Gastroesophageal sphincter (tissue), 4 donors: ENCODE measurements around the gene ZFHX3. TPM values are rescaled to one million over a fixed set of nuclear protein-coding genes. Genes with fewer than 3 reads are reported as not detected.

ENCODE experiments used
- ATAC-seq: fragments of 150-250 bp; one replicate; pipeline ENCODE4 v1.9.1; 2016; ENCODE audit warnings: mild to moderate bottlenecking, moderate library complexity
- H3K27ac ChIP-seq, 4 donors: fragments of 200-600 bp; sonication (generic) in 3 of 4; 1 replicate in 3 of 4; 2 replicates in 1 of 4; pipeline ENCODE4 v1.5.1; 2016 to 2019
- H3K27me3 ChIP-seq: fragments of 200-600 bp; sonication (generic); one replicate; pipeline ENCODE4 v1.5.1; 2019
- H3K36me3 ChIP-seq, 2 donors: fragments of 200-600 bp; sonication (generic); one replicate each; pipeline ENCODE4 v1.5.1; 2019; ENCODE audit warnings: control low read depth in 1 of 2
- H3K4me1 ChIP-seq, 3 donors: fragments of 200-600 bp; sonication (generic); 1 replicate in 2 of 3; 2 replicates in 1 of 3; pipeline ENCODE4 v1.5.1; 2016 to 2019; ENCODE audit warnings: control low read depth in 2 of 3
- H3K4me3 ChIP-seq, 2 donors: fragments of 200-600 bp; sonication (generic); one replicate each; pipeline ENCODE4 v1.5.1; 2019; ENCODE audit warnings: mild to moderate bottlenecking in 1 of 2, moderate library complexity in 1 of 2
- H3K9me3 ChIP-seq, 3 donors: fragments of 200-600 bp; sonication (generic); one replicate each; pipeline ENCODE4 v1.5.1; 2017 to 2019; ENCODE audit warnings: control low read depth in 2 of 3
- CTCF ChIP-seq, 4 experiments: fragments of 200-600 bp in 2 of 4; fragments of 450-650 bp in 2 of 4; sonication (generic) in 1 of 4; IDR thresholded peaks; one replicate each; pipeline ENCODE4 v1.5.1; 2017 to 2019; ENCODE audit warnings: antibody characterized with exemption in 4 of 4, mild to moderate bottlenecking in 2 of 4, moderate library complexity in 2 of 4
- EP300 ChIP-seq: sonication (generic); formaldehyde crosslinking; IDR thresholded peaks from one replicate; pipeline ENCODE4 v1.6.1; 2017; ENCODE audit warnings: antibody characterized with exemption, mild to moderate bottlenecking
- POLR2A ChIP-seq, 2 donors: fragments of 450-650 bp; IDR thresholded peaks; one replicate each; pipeline ENCODE4 v1.6.1; 2017; ENCODE audit warnings: antibody characterized with exemption in 2 of 2, mild to moderate bottlenecking in 2 of 2, moderate library complexity in 1 of 2
- POLR2AphosphoS5 ChIP-seq: sonication (generic); formaldehyde crosslinking; IDR thresholded peaks from one replicate; pipeline ENCODE4 v1.6.1; 2017; ENCODE audit warnings: antibody characterized with exemption
- WGBS, 2 donors: methylation state at CpG; one replicate each; pipeline ENCODE4 v1.1.5; 2018; ENCODE audit warnings: low coverage in 1 of 2; 5-methylcytosine and 5-hydroxymethylcytosine counted together
- total RNA-seq, 4 donors: library from RNA; depleted of rRNA; stranded (reverse); fragments of >200 nt; gene quantifications; one replicate each; pipeline ENCODE4 v1.1.0, GENCODE V29; 2016

Gene ZFHX3
- total RNA-seq, 4 donors from 2014 or later: 24.0 to 47.1 (median 29.5) TPM

DNA sequence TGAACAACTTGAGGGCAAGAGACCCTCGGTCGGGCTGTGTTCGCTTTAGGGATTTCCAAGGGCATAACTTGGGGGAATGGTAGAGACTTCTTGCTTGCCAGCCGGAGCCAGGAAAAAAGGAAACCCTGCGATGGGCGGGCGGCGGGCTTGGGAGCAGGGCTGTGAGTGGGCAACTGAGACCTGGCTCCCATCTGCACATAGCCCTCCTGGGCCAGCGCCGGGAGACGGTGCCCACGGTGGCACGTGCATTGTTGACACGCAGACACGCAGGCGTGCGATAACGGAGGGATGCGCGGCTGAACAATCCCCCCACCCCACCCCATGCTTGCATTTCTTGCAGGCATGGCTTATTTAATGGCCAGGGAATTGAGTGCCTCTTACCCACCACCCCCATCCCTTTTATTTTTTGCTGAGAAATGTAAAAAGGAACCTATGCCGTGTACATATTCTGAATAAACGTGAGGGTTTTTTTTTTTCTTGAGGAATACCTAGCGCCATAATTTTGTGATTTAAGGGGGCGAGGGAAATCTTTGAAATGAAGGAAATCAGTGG lies 17.1 kb upstream of the ZFHX3 start:
- 26 to 50% methylated on average over 15 to 22 of the region's 24 CpGs for WGBS, 2 donors
- Histone ChIP-seq H3K9me3 (no peaks in the 10 kb centered on the region), H3K36me3 (no peaks in the 10 kb centered on the region), H3K27ac (peak overlapping the region in 3 of 4 donors; percentile 5 to 87 (median 41)), H3K4me3 (peak overlapping the region in 1 of 2 donors; percentile 41), H3K4me1 (peaks cover 0 to 96% (median 28%) of the 10 kb centered on the region in 3 donors), H3K27me3 (peaks cover 54% of the 10 kb centered on the region)
- TF ChIP-seq CTCF (IDR thresholded peaks at IDR 0.05) (no peak), POLR2A (IDR thresholded peaks at IDR 0.05) (no peak), EP300 (no peak)
- no peak for ATAC-seq

GRCh38 chr16:73064212-73064993 lies 16.5 kb upstream of the ZFHX3 start:
- no peaks in the 10 kb centered on the region for H3K9me3 ChIP-seq
- peak overlapping the region in 1 of 2 donors; percentile 41 for H3K4me3 ChIP-seq
- H3K4me1 ChIP-seq: peaks cover 0 to 96% (median 26%) of the 10 kb centered on the region in 3 donors
- TF ChIP-seq POLR2AphosphoS5 (no peak), POLR2A (IDR thresholded peaks at IDR 0.05) (no peak), EP300 (no peak), CTCF (IDR thresholded peaks at IDR 0.05) (no peak)
- WGBS, 2 donors: 33 to 46% methylated on average over 13 to 23 of the region's 25 CpGs
- peak overlapping the region in 3 of 4 donors; percentile 22 to 87 (median 41) for H3K27ac ChIP-seq
- no peaks in the 10 kb centered on the region for H3K36me3 ChIP-seq
- ATAC-seq: peak; percentile 16
- H3K27me3 ChIP-seq: peaks cover 54% of the 10 kb centered on the region

DNA sequence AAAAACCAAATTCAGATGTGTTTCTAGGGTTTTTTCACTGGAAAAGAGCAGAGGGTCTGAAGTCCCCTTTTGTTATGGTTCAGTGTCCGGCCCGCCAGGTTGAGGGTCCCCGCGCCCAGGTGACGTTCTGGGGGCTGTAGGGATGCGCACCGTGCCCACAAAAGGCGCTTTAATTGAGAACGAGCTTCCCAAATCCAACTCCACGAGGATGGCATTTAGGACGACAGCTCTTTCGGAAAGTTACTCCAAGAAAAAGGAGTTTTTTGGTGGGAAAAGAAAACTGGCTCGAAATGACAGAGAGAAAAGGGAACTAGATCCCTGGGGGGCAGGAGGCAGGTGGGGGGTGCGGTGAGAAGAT lies 15.9 kb upstream of the ZFHX3 start:
- peak overlapping the region in 1 of 2 donors; percentile 41 for H3K4me3 ChIP-seq
- no peak for ATAC-seq
- peaks cover 54% of the 10 kb centered on the region for H3K27me3 ChIP-seq
- TF ChIP-seq EP300 (no peak), POLR2A (IDR thresholded peaks at IDR 0.05) (no peak), POLR2AphosphoS5 (no peak), CTCF (IDR thresholded peaks at IDR 0.05) (no peak)
- no peaks in the 10 kb centered on the region for H3K9me3 ChIP-seq
- H3K36me3 ChIP-seq: no peaks in the 10 kb centered on the region
- H3K27ac ChIP-seq: peak overlapping the region in 3 of 4 donors; percentile 22 to 87 (median 41)
- H3K4me1 ChIP-seq: peaks cover 0 to 95% (median 26%) of the 10 kb centered on the region in 3 donors
- 38% methylated on average over 10 of the region's 14 CpGs; no CpG with 5 or more reads in 1 of the 2 donors for WGBS, 2 donors

GRCh38 chr16:73062743-73063733 lies 15.1 kb upstream of the ZFHX3 start:
- no peaks in the 10 kb centered on the region for H3K36me3 ChIP-seq
- TF ChIP-seq POLR2AphosphoS5 (no peak), CTCF (IDR thresholded peaks at IDR 0.05) (no peak), POLR2A (IDR thresholded peaks at IDR 0.05) (no peak), EP300 (no peak)
- H3K4me1 ChIP-seq: peaks cover 0 to 87% (median 20%) of the 10 kb centered on the region in 3 donors
- no peak for ATAC-seq
- no peaks in the 10 kb centered on the region for H3K9me3 ChIP-seq
- peak overlapping the region in 1 of 2 donors; percentile 41 for H3K4me3 ChIP-seq
- WGBS, 2 donors: 55 to 67% methylated on average over 14 to 23 of the region's 55 CpGs
- H3K27ac ChIP-seq: peak overlapping the region in 3 of 4 donors; percentile 2 to 87 (median 46)
- H3K27me3 ChIP-seq: peaks cover 54% of the 10 kb centered on the region
